Measurements from ENCODE around the gene KIF11. TPM values are rescaled to one million over a fixed set of nuclear protein-coding genes. Genes with fewer than 3 reads are reported as not detected.
"Not testable (repeated sequence)": the region's sequence is repeated elsewhere in the genome, so short reads cannot be mapped to it uniquely, and the experiment has no call there.

The KIF11 gene
- total and polyA plus RNA-seq, 2 donors (not counting 3 experiments of a cell fraction or from before 2014, with no cell fraction given): 7.3 to 42.6 TPM

- H3K79me2 ChIP-seq (ENCODE audit: control insufficient read depth, insufficient read depth, low read length): peaks cover 66% of the 10 kb centered on the region
- CTCF ChIA-PET: interaction anchor here (1.2 kb wide), 1 partner anchor 52 kb away, joined by 5 read pairs; no protein-coding TSS in a partner anchor
- peak; percentile 33 for FAIRE-seq
- H3K4me3 ChIP-seq (replicated peaks in 1 of 3; ENCODE audit: insufficient read depth in 1 of 3, low read depth in 1 of 3, low read length in 3 of 3): no peak overlapping the region
- H2AFZ ChIP-seq (ENCODE audit: low read depth, low read length): no peak overlapping the region
- dilution Hi-C loops (cut with MboI; ENCODE audit: extremely low pct_ligation_motif_present, low sequenced_read_pairs) (no loop called here), intact Hi-C loops (cut with micrococcal nuclease) (no loop called here)
- no peak for TF ChIP-seq JUN (IDR thresholded peaks at IDR 0.05; ENCODE audit: borderline replicate concordance, insufficient read depth, insufficient read length, low read depth)
- TF ChIP-seq MAX (IDR thresholded peaks at IDR 0.05; ENCODE audit: insufficient read depth, insufficient read length): no peak
- TF ChIP-seq FOS (IDR thresholded peaks at IDR 0.05; ENCODE audit: borderline replicate concordance, insufficient read depth, low read length): no peak
- TF ChIP-seq CTCF (IDR thresholded peaks at IDR 0.05; ENCODE audit: extremely low read depth in 1 of 2, insufficient read depth in 1 of 2, low read depth in 1 of 2, low read length in 2 of 2): no peak
- no peak for TF ChIP-seq MYC (IDR thresholded peaks at IDR 0.05; ENCODE audit: low read depth, low read length)
- TF ChIP-seq GATA2 (IDR thresholded peaks at IDR 0.05; ENCODE audit: insufficient read depth, insufficient read length, low read depth, low read length): no peak
- TF ChIP-seq POLR2A (IDR thresholded peaks at IDR 0.05; ENCODE audit: low read depth, low read length): no peak
- TF ChIP-seq EZH2 (IDR thresholded peaks at IDR 0.05; ENCODE audit: borderline replicate concordance, low read depth, low read length, severe bottlenecking): no peak
- no peak for TF ChIP-seq POLR2AphosphoS5 (IDR thresholded peaks at IDR 0.05; ENCODE audit: insufficient read depth, low read depth, low read length)
- no peaks in the 10 kb centered on the region for H3K9me3 ChIP-seq (replicated peaks; ENCODE audit: control insufficient read depth, insufficient read depth, low read length)
- no peaks in the 10 kb centered on the region for H3K9me1 ChIP-seq (replicated peaks; ENCODE audit: control insufficient read depth, extremely low read depth, insufficient read depth, low read length)
- H3K27me3 ChIP-seq (ENCODE audit: control insufficient read depth in 2 of 2, insufficient read depth in 2 of 2, low read length in 2 of 2): no peaks in the 10 kb centered on the region
- no peak overlapping the region for H3K9ac ChIP-seq (replicated peaks; ENCODE audit: extremely low read depth, insufficient read depth, low read length)
- no peak overlapping the region for H3K27ac ChIP-seq (ENCODE audit: insufficient read depth, low read depth, low read length)
- peaks cover 0 to 2% of the 10 kb centered on the region in 2 experiments for H3K36me3 ChIP-seq (ENCODE audit: control insufficient read depth in 2 of 2, extremely low read depth in 1 of 2, insufficient read depth in 2 of 2, low read length in 2 of 2)
- BruUV-seq (replicated peaks): no TSS peak
- no peak overlapping the region for H3K4me2 ChIP-seq (ENCODE audit: insufficient read depth, low read length)
- H3K4me1 ChIP-seq (ENCODE audit: control insufficient read depth, extremely low read depth, insufficient read depth, low read length): peaks cover 15% of the 10 kb centered on the region
- POLR2A ChIA-PET: no interaction called here
- no peaks in the 10 kb centered on the region for H4K20me1 ChIP-seq (replicated peaks; ENCODE audit: control insufficient read depth, extremely low read depth, insufficient read depth, low read length)
- DNase-seq (ENCODE audit: low read depth, low spot score): no peak
Observed at GRCh38 chr10:92569071-92569470, 23.9 kb upstream of the KIF11 start.

- ChIA-PET CTCF (interaction anchor here (0.9 kb wide), 1 partner anchor 53 kb away, joined by 4 read pairs; no protein-coding TSS in a partner anchor), POLR2A (interaction anchor here (0.6 kb wide), 1 partner anchor 120 kb away, joined by 3 read pairs; no protein-coding TSS in a partner anchor)
- H3K4me2 ChIP-seq (ENCODE audit: insufficient read depth, low read length); H3K9me3 ChIP-seq (replicated peaks; ENCODE audit: control insufficient read depth, insufficient read depth, low read length); BruUV-seq (replicated peaks); DNase-seq (ENCODE audit: low read depth, low spot score); H4K20me1 ChIP-seq (replicated peaks; ENCODE audit: control insufficient read depth, extremely low read depth, insufficient read depth, low read length); dilution Hi-C loops (cut with MboI; ENCODE audit: extremely low pct_ligation_motif_present, low sequenced_read_pairs); H3K27ac ChIP-seq (ENCODE audit: insufficient read depth, low read depth, low read length); H2AFZ ChIP-seq (ENCODE audit: low read depth, low read length); H3K36me3 ChIP-seq (ENCODE audit: control insufficient read depth in 2 of 2, extremely low read depth in 1 of 2, insufficient read depth in 2 of 2, low read length in 2 of 2); H3K27me3 ChIP-seq (ENCODE audit: control insufficient read depth in 2 of 2, insufficient read depth in 2 of 2, low read length in 2 of 2); H3K9ac ChIP-seq (replicated peaks; ENCODE audit: extremely low read depth, insufficient read depth, low read length); H3K4me3 ChIP-seq (replicated peaks in 1 of 3; ENCODE audit: insufficient read depth in 1 of 3, low read depth in 1 of 3, low read length in 3 of 3); H3K9me1 ChIP-seq (replicated peaks; ENCODE audit: control insufficient read depth, extremely low read depth, insufficient read depth, low read length); FAIRE-seq: not testable (repeated sequence)
- H3K79me2 ChIP-seq (ENCODE audit: control insufficient read depth, insufficient read depth, low read length): peaks cover 64% of the 10 kb centered on the region
- peaks cover 16% of the 10 kb centered on the region for H3K4me1 ChIP-seq (ENCODE audit: control insufficient read depth, extremely low read depth, insufficient read depth, low read length)
- intact Hi-C loops (cut with micrococcal nuclease): loop anchor here (5.0 to 10.0 kb wide), 2 partner anchors 263 to 485 kb away; no protein-coding TSS in a partner anchor
Observed at GRCh38 chr10:92569663-92570062, 23.3 kb upstream of the KIF11 start.

Data from endothelial cell of umbilical vein (primary cell).